Epidermal melanocyte (primary cell): ENCODE results near the gene ZNF215.
"Not testable (repeated sequence)": the region's sequence is repeated elsewhere in the genome, so short reads cannot be mapped to it uniquely, and the experiment has no call there.

Experiments
- DNase-seq: peaks from one replicate; pipeline ENCODE4 v3.0.0; 2011; ENCODE audit warnings: low spot score; ENCODE audit not compliant: insufficient read length

ZNF215 gene

DNA sequence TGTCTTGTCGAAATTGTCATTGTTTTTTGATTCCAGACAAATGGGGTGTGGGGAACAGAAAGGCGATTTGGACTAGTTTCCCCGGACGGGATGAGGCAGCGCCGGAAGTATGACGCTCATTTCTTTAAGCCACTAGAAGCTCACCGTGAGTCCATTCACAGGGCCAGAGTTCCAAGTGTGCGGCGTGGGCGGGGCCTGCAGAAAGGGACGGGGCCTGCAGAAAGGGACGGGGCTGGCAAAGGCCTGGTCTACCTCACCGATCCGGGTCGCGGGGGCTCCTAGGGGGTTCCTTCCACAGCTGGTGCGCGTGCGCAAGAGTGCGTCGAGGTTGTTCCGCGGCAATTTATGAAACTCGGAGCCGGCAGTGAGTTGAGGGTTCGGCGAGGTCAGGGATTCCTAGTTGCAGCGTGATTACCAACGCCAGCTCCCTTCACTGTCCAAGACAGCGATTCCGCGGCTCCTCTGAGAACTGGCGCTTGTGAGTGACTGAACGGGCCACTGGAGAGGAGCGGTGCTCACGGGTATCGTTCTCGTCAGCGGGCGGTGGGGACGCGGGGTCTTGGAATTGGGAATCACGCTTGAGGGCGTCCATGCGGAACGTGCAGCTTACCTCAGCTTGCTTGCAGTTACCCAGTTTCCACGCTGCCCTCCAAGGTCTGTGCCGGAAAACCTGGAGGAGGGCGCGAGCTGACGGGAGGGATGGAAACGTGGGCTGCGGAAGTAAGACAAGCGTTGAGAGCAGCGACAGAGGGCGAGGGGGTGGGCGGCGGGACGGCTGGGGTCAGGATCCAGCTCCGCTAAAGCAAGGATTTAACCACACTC lies at the start of gene ZNF215:
Gene ZNF215 (plus strand): TSS at position 219 of the 822 bp plus-strand sequence. CDS start 5,847 bp downstream, outside the sequence.
- peak; percentile 21 for DNase-seq

DNA sequence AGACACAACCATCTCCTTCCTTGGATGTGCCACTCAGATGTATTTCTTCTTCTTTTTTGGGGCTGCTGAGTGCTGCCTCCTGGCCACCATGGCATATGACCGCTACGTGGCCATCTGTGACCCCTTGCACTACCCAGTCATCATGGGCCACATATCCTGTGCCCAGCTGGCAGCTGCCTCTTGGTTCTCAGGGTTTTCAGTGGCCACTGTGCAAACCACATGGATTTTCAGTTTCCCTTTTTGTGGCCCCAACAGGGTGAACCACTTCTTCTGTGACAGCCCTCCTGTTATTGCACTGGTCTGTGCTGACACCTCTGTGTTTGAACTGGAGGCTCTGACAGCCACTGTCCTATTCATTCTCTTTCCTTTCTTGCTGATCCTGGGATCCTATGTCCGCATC lies 49.3 kb upstream of the ZNF215 start:
- no peak for DNase-seq

DNA sequence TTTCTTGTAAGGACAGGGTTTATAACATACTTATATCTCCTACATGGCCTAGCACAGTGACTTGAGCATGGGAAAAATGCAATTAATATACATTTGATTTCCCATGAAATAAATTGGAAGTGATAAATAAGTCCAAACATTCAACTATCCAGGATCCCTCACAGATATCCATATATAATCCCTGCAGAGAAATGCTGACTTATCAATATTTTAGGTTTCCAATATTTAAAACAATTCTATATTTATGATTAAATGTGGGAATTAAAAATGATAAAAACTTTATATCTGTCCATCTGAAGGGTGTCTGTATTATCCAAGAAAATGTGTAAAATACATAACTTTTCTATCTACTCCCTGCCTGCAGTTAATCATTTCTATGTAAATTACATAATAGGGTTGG lies 43.5 kb upstream of the ZNF215 start:
- DNase-seq, result no peak

DNA sequence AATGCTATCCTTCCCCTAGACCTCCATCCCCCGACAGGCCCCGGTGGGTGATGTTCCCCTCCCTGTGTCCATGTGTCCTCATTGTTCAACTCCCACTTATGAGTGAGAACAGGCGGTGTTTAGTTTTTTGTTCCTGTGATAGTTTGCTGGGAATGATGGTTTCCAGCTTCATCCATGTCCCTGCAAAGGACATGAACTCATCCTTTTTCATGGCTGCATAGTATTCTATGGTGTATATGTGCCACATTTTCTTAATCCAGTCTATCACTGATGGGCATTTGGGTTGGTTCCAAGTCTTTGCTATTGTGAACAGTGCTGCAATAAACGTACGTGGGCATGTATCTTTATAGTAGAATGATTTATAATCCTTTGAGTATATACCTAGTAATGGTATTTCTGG lies 38.5 kb upstream of the ZNF215 start:
- DNase-seq, result not testable (repeated sequence)

DNA sequence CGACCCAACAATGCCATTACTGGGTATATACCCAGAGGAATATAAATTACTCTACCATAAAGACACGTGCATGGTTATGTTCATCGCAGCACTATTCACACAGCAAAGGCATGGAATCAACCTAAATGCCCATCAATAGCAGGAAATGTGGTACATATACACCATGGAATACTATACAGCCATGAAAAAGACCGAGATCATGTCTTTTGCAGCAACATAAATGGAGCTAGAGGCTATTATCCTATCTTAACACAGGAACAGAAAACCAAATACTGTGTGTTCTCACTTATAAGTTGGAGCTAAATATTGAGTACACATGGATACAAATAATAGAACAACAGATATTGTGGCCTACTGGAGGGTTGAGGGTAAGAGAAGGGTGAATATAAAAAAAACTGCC lies 37.4 kb upstream of the ZNF215 start:
- DNase-seq, result no peak

DNA sequence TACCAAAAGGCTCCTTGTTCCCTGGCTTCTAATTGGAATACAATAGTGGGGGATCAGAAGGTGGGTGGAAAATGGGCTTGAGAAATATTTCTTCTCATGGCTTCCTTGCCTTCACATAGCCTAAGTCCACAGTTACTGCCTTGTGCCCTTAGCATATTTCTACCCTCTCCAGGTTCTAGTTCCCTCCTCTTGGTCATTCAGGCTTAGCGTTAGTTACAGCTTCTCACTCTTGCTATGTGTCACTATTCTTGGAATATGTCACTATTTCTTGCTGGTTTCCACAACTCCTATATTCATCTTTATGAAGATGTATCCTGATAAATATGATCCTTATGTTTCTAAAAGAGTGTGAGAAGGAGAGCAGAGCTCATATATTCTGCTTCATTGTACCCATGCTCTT lies 36.4 kb upstream of the ZNF215 start:
- DNase-seq, result no peak

DNA sequence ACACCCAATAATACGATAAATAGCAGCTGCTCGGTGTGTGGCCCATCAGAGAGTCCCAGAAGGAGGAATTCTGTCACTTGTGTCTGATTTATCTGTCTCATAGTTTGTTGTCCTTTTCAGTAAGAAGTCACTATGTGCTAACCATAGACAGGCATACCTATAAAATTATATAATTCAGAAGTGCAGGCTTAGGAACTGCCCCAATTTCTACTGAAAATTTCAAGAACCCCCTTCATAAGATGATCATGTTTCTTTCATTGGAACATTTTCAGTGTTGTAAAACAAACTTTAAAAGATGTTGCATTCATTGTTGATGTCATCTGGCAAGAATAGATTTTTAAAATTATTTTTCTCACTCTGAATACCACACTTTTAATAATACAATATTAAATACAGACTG lies 33.8 kb upstream of the ZNF215 start, which contains the start of gene OR2D2:
Gene OR2D2 (minus strand): TSS at position 101 of the 400 bp plus-strand sequence. CDS start 0 bp downstream, at position 101.
- DNase-seq, result no peak

DNA sequence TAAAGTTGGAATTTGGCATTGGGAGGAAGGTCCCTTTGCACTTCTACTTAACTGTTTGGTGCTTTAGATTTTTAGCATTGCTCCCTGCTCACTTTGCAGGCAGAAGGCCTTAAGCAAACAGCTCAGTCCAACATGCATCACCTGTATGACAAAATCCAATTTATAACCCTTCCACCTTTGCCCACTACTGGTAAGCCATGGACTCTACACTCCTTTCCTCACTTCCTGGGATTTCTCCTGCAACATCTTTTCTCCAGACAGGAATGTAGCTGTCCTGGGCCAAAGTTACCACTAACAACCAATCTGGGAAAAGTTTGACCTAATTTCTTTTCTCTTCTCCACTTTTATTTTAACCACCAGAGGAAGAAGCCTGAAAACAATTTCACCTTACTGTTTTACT lies 32.1 kb upstream of the ZNF215 start:
- no peak for DNase-seq

DNA sequence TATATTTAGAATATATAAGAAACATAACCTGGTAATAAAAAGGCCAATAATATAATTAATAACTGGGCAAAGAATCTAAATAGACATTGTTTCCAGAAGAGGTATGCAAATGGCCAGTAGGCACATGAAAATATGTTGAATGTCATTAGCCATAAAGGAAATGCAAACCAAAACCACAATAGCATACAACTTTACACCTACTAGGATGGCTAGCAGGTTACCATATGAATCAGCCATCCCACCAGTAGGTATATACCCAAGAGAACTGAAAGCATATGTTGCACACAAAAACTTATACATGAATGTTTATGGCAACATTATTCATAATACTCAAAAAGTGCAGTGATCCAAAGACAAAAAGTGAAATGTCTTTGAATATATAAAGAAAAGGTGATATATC lies 31.2 kb upstream of the ZNF215 start:
- no peak for DNase-seq

DNA sequence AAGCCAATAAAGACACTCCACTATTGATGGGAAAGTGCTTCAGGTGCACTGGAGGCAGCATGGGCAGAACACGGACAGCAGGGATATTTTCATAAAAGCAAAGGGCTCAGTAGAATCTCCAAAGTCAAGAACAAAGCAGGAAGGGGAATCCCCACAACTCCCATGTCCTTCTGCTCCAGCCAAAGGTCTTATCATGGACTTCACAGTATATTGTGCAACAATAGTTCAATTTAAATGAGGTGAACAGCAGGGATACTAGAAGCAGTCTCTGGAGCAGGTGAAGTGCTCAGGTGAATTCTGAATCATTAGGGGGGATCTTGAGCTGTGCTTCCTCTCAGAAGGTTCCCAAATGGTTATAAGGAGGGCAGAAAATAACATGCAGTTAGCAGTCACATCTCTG lies 27.3 kb upstream of the ZNF215 start:
- no peak for DNase-seq

DNA sequence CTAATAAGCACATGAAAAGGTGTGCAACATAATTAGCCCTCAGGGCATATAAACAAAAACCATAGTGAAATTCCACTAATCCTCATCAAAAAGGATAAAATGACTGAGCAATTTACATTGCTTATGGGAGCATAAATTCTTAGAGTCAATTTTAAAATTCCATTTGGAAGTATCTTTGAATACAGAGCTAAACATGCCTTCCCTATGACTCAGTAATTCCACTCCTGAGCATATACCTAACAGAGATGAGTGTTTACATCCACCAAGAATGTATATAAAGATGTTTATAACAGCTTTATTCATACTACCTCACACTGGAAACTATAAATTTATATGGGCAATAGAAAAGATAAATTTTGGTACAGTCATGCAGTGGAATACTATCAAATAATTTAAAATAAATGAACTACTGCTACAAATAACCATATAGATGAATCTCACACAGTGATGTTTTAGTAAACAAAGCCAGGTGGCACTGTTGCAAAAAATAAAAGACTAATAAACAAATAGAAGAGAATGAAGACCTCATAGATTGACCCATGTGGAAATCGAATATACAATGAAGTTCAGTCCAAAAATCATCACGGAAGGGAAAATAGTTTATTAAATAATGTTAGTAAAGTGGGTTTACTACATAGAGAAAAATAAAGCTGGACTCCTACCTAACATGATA lies 25.8 kb upstream of the ZNF215 start:
- DNase-seq, result no peak

DNA sequence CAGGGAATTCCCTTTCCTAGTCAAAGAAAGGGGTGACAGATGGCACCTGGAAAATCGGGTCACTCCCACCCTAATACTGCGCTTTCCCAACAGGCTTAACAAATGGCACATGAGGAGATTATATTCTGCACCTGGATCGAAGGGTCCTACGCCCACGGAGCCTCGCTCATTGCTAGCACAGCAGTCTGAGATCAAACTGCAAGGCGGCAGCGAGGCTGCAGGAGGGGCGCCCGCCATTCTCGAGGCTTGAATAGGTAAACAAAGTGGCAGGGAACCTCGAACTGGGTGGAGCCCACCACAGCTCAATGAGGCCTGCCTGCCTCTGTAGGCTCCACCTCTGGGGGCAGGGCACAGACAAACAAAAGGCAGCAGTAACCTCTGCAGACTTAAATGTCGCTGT lies 21.4 kb upstream of the ZNF215 start:
- not testable (repeated sequence) for DNase-seq

DNA sequence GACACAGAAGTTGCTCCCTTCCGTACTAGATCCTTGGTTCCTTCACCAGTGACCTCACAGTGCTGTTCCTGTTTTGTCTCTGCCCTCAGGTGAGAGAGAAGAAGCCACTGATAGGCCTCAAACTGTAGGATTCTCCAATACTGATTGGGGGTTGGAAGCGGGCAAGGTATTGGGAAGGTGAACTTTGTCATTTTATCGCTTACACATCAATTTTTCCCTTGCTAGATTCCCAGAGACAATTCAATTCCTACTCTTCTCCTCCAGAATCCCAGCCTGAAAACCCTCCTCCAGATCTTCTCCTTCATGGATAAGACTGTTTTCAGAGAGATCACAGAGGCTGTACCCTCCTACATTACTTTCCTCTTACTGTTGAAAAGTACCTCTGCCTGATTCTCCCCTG lies 14.8 kb upstream of the ZNF215 start:
- no peak for DNase-seq

DNA sequence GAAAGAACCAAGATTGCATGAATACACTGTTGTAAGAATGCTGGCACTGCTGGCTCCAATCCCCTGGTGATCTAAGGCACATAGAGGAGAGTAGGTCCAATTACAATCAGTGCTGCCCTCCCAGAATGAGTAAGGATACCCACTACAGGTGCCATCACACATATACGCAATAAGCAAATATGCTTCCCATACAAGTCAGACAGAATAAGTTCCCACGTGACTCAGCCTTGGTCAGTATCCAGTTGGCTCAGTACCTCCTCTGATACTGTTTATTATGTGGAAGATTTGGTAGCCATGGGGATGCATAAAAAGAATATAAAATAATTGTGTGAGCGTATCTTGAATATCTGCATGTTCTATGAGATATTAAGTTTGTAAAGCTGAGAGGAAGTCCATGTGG lies 14.3 kb upstream of the ZNF215 start:
- DNase-seq, result no peak

DNA sequence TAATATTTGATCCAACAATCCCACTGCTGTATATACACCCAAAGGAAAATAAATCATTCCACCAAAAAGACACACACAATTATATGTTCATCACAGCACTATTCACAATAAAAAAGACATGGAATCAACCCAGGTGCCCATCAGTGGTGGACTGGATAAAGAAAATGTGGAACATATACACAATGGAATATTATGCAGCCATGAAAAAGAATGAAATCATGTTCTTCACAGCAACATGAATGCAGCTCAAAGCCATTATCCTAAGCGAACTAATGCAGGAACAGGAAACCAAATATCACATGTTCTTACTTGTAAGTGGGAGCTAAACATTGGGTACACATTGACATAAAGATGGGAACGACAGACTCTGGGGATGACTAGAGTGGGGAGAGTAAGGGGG lies 6.5 kb upstream of the ZNF215 start:
- DNase-seq, result no peak

DNA sequence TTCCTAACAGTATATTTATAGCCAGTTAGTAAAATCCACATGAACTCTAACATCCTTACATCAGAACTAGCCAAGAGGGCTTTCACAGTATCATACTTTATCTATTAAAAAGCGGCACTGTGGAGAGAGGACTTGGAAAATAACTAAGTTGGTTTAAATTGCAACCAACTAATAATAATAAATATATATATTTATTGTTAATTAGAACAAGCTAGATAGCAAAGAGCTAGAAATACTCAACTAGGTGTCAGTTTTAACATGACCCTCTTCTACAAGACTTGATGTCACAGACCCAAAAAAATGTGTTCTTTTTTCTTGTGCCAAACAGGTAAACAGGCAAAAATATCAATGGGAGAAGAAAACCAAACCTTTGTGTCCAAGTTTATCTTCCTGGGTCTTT lies 5.5 kb upstream of the ZNF215 start, which contains the start of gene OR2D3:
Gene OR2D3 (plus strand): TSS at position 301 of the 400 bp plus-strand sequence. CDS start 0 bp downstream, at position 301.
- no peak for DNase-seq

DNA sequence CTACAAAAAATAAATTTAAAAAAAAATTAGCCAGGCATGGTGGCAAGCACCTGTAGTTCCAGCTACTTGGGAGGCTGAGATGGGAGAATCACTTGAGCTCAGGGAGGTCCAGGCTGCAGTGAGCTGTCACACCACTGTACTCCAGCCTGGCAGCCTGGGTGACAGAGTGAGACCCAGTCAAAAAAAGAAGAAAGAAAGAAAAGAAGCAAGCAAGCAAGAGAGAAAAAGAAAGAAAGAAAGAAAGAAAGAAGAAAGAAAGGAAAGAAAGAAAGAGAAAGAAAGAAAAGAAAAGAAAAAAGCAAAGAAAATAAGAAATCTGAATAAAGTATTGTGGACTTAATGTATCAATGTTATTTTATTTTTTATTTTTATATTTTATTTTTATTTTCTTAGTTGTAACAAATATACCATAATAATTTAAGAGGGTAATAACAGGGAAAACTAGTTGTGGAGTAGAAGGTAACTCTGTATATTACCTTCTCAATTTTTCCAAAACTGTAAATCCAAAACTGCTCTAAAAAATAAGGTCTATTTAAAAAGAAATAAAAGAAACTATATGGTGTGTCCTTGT lies 1.1 kb upstream of the ZNF215 start:
- no peak for DNase-seq

DNA sequence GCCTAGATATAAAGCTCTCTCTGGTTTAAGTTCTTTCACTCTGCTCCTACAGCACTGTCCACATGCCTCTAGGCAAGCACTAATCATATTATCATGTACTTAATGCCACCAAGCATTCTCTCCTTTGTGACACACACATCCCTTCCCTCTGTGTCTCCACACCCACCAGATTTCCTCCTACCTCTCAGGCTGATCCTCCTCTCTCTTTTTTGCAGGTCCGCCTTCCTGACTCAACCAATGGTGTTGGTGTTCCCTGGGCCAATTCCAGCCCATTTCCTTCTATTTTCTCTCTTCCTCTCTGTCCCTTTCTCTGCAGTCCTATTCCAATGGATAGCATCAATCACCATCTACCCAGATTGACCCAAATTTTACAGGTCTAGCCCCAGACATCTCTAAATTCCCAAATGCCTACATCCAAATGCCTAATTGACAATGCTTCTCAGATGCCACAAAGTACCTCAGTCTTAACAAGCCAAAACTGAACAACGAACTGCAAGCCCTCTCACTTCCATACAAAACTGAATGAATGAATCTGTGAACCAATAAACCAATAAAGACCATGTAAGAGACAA lies 504 bp upstream of the ZNF215 start:
- no peak for DNase-seq

DNA sequence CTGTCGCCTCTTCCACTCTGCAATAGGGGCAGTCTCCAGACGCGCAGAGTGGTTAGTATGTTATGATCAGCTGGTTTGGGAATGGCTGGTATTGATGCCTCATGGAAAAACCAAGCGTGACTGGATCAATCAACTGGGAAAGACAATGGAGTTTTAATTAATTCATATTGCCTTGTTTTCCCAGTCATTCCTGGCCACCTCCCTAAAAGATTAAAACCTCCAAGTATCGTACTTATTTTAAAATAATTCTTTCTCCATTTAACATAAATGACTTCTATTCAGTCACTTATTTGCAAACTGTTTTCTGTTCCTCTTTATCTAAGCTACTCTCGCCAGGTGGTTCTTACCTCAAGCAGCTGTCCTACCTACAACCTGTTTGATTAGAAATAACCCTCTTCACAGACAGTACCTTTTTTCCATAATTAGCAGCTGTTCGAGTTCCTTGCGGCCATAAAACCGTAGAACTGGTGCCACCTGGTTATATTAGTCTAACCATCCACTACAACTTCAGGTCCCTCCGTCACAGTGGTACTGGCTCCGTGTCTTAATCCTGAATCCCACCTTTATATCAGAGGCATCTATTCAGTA lies 898 bp downstream of the ZNF215 start:
- no peak for DNase-seq

DNA sequence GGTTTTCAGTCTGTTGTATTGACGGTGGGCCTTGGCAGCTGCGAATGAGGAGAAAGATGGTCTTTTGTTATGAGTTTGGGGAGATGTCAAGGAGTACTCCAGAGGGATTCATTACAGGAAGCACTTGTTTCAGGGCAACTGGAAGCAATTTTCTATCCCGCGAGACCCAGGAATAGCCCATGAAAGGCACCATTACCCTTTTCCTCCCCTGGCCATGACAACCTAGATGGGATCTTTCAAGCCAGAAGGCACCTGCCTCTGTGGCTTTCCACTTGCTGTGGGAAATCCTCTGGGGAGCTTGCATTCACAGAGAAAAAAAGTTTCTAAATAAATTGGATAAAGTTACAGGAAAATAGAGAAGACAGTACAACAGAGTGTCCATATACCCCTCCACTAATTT lies 2.7 kb downstream of the ZNF215 start:
- no peak for DNase-seq

DNA sequence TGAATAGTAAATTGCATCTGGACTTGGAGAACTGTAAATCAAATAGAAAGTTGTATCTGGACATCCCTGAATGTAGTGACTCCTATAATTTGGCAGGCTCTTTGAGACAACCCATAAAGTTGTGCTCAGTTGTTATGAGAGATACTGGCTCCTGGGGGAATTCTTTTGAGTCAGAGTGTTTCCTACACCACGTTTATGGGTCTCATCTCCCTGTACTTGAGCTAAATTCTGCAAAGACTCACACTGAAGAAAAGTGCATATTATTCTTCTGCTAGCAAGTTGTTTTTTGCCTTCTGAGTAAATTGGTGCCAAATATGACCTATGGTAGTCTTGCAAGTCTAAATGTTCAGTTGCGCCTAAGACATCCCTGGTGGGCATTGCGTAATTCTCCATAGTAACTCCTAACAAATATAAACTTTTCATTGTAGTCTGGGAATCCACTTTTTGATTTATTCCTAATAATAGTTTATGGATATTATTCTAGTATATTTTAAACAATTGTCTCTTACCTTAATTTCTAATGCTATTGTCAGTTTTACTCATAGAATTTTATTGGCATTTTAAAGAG lies 5.0 kb downstream of the ZNF215 start:
- DNase-seq, result no peak
